GM18519 (cell line): Measurements from ENCODE around the gene SLC29A3.
"Not testable (repeated sequence)": the region's sequence is repeated elsewhere in the genome, so short reads cannot be mapped to it uniquely, and the experiment has no call there.

Source experiments
- ATAC-seq: cut with Tn5 transposase; IDR thresholded peaks from one replicate; pipeline ENCODE4 v1.9.1; 2021; ENCODE audit warnings: mild to moderate bottlenecking, moderate library complexity; ENCODE audit not compliant: unreplicated experiment, low FRiP score

SLC29A3 gene

DNA sequence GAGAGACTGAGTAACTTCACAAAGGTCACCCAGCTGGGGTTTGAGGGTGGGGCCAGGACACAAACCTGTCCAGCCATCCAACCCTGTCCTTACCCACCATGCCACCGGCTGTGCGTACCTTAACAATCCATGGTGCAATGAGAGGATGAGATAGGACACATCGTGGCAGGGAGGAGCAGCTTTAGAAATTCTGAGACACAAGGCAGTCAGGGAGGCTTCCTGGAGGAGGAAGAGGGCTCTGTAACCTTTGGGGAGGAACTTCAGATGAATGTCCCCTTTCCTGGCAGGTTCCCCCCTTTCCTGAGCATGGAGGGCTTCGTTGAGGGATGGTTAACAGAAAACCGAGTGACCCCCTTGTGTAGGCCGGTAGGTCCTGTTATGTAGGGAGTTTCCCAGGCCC, 35.6 kb upstream of the SLC29A3 start:
- no peak for ATAC-seq

DNA sequence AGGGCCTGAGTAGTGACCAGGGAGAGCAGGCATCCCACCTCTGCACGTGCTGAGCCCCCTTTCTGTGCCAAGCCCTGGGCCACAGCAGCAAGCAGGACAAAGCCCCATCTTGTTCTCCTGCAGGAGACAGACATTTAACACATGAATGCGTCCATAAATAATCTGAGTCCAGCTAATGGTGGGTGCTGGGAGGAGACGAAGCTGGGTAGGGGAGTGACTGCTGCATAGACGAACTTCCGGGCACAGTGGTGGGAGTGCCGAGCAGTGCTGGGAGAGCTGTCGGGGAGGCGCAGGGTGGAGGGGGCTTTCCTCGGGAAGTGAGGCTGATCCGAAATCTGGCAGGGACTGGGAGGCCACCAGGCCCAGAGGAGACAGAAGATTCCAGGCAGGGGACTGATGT, 35.2 kb upstream of the SLC29A3 start:
- ATAC-seq: no peak

DNA sequence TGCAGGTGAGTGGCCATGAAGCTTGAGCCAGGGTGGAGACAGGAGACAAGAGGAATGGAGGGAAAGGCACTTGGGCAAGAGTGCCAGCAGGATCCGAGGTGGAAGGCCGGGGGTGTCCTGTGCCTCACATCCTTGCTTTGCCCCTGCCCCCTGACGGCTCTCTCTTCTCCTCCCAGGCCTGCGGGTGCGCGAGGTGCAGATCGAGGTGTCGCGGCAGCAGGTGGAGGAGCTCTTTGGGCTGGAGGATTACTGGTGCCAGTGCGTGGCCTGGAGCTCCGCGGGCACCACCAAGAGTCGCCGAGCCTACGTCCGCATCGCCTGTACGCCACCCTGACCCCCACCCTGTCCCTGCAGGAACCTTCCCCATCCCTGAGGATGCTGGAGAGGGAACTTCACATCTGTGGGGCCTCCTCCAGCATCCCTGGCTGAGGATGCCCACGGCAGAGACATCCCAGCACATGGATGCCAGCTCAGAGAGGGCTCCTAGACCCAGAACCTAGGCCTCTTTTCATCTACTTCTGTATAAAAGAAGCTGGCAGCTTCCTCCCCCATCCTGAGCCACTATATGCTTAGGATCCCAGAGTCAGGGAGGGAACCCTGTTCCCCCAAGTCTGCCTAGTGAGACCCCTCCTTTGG, 34.4 kb upstream of the SLC29A3 start:
- ATAC-seq: no peak

DNA sequence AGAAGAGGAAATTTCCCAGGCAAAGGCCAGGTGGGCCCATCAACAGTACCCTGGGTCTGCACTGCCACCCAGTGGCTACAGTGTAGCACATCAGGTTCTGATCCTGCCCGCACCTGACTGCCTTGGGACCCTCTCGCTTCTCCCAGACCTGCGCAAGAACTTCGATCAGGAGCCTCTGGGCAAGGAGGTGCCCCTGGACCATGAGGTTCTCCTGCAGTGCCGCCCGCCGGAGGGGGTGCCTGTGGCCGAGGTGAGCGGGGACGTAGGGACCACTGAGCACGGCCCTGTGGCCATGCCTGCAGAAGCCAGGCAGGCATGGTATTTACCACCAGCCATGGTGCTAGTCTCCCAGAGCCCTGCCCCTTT, 33.9 kb upstream of the SLC29A3 start:
- no peak for ATAC-seq

DNA sequence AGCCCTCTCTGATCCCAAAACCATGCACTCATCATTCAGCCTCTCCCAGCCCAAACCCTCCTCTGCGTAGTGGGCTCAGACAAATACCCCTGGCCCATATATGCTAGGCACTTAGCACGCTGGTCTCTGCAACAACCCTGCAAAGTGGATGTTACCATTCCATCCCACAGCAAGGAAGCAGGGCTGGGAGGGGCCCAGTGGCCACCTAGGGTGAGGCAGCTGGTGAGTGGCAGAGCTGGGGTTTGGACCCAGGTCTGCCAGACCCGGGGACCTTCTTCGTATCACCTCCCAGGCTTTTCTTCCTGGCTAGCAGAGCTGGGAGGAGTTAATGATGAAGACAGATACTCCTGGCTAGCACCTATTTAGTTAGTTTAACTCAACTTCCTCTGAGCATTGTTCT, 33.1 kb upstream of the SLC29A3 start:
- no peak for ATAC-seq

DNA sequence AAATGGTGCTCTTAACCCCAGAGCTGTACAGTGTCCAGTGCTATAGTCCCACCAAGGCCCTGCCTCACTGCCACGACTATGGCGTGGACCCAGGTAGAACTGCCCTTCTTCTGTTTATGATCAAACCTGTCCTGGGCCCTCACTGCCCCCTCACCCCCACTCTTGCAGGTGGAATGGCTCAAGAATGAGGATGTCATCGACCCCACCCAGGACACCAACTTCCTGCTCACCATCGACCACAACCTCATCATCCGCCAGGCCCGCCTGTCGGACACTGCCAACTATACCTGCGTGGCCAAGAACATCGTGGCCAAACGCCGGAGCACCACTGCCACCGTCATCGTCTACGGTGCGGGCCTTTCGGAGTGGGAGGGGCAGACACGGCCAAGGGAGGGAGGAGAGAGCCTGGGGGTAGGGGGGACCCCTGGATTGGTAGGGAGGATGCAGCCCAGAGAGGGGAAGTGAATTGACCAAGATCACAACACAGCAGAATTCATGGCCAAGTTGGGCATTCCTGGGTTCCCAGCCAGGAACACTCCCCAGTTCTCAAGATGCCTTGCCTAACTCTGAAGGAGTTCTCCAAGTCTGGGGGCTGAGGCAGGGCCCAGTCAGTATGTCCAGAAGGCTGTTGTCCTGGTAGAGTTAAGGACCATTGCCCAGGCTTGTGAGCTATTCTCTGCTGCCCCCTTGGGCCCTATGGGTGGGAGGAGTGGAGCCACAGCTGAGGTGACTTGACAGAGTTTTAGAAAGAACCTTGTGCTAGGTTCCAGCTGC, 32.4 kb upstream of the SLC29A3 start:
- no peak for ATAC-seq

DNA sequence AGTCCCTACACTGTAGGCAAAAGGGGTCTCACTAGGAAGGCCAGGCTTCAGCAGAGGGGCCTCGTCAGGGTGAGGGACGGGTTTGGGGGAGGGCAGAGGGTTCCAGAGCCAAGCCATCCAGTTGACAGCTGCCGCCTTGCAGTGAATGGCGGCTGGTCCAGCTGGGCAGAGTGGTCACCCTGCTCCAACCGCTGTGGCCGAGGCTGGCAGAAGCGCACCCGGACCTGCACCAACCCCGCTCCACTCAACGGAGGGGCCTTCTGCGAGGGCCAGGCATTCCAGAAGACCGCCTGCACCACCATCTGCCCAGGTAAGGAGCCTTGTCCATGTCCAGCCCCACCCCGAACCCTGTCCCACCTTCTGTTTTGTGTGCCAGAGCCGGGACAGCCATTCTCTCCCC, 31.6 kb upstream of the SLC29A3 start:
- no peak for ATAC-seq

DNA sequence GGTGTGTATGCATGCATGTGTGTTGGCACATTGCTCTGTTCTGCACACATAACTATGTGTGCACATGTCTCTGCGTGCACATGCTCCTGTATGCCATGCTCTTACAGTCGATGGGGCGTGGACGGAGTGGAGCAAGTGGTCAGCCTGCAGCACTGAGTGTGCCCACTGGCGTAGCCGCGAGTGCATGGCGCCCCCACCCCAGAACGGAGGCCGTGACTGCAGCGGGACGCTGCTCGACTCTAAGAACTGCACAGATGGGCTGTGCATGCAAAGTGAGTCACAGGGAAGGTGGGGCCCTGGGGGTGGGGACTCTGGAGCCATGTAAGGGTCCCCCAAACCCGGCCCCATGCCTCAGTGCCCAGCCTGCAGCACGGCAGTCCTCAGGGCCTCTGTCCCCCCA, 30.6 kb upstream of the SLC29A3 start:
- no peak for ATAC-seq

DNA sequence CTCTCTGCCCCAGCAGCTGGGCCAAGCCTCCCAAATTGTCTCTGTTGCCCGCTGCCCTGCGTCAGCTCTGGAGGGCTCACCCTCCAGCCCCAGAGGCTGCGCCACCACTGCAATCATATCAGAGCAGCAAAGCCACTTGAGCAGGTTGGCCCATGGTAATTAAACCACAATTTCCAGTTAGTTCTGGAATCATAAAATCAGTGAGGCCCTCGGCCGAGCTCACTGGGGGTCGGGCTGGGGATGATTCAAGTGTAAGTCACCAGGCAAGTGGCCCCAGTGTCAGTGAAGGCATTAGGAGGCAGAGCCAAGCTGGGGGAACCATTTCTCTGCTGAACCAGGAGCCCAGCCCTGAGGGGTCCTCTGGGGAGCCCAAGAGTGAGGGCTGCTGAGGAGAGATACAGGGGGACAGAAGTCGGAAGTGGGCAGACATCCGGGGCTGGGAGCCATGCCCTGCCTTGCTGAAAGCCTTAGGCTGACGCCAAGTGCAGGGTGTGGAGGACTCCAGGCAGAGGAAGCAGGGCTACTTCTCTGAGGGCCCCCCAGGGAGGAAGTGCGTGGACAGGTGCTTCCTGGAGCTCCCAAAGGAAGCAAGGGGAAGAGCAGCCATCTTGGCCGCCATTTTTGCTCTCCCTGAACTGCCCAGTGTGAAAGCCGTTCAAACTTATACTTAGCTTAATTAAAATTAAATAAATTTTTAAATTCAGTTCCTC, 29.5 kb upstream of the SLC29A3 start:
- ATAC-seq: no peak

DNA sequence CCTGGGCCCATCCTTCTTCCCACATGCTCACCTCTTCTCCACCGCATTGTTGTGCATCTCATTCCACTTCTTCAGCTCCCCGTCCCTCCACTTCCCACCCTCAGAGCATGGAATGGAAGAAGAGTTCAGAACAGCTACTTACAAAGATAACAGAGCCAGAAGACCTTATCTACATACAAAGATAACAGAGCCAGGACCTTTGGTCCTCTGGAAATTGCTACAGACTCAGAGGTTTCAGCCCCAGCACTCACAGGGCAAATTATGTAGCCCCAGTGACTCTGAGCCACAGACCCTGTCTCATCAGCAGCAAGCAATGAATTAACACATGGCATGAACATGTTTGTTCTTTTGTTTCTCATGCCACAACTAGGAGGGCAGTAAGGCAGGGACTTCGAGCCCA, 28.7 kb upstream of the SLC29A3 start:
- ATAC-seq: no peak

DNA sequence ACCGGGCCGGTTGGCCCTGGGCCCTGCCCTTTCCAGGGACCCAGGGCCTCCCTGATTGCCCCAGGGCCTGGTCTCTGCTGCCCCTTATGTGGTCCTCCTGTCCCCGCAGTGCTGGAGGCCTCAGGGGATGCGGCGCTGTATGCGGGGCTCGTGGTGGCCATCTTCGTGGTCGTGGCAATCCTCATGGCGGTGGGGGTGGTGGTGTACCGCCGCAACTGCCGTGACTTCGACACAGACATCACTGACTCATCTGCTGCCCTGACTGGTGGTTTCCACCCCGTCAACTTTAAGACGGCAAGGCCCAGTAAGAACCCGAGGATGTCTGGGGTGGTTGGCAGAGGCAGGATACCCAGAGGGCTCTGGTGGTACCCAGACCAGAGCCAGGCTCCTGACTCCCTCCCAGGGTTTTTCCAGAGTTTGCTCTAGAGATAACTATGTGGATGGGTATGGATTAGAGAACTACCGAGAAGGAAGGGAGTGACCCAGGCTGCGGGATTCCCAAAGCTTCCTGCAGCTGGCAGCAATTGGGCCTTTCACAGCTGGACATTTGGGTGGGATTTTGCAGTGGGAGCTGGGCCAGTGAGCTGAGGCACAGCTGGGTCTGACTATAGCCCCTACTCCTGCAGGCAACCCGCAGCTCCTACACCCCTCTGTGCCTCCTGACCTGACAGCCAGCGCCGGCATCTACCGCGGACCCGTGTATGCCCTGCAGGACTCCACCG, 28.1 kb upstream of the SLC29A3 start:
- ATAC-seq: no peak

DNA sequence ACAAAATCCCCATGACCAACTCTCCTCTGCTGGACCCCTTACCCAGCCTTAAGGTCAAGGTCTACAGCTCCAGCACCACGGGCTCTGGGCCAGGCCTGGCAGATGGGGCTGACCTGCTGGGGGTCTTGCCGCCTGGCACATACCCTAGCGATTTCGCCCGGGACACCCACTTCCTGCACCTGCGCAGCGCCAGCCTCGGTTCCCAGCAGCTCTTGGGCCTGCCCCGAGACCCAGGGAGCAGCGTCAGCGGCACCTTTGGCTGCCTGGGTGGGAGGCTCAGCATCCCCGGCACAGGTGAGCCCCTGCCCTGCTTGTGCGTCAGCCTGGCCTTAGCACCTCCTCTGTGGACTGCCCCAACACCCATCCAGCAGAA, 27.5 kb upstream of the SLC29A3 start:
- no peak for ATAC-seq

DNA sequence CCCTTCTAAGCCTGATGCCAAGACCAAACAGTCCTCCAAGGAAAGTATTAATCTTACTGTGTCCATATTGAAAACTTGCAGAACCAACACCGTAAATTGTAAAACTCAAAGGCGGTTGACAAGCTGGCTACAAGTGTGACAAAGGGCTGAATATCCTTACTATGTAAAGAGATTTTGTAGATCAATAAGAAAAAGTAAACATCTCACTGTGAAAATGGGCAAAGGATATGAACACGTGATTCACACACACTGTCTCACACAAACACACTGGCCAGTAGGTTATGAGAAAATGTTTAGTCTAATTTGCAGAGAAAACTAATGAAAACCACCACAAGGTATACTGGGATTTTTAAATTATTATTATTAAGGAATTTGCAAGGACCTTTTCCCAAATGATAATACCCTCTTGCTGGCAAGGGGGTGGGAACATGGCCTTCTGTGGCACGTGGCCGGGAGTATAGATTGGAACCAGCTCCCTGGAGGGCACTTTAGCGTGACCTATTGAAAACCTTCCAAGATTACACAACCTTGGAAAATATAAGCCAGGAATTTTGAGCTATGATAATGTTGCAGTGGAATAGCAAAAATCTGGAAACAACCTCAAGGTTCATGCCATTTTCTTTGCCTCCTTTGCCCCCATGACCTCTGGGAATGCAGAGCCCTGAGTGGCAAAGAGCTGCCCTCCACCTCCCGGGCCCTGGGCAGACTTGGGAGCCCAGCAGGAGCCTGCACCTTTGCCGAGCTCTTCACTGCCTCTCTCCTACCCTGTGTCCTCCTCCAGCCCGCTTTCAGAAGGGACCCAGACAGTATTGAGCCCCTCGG, 26.2 kb upstream of the SLC29A3 start:
- no peak for ATAC-seq

DNA sequence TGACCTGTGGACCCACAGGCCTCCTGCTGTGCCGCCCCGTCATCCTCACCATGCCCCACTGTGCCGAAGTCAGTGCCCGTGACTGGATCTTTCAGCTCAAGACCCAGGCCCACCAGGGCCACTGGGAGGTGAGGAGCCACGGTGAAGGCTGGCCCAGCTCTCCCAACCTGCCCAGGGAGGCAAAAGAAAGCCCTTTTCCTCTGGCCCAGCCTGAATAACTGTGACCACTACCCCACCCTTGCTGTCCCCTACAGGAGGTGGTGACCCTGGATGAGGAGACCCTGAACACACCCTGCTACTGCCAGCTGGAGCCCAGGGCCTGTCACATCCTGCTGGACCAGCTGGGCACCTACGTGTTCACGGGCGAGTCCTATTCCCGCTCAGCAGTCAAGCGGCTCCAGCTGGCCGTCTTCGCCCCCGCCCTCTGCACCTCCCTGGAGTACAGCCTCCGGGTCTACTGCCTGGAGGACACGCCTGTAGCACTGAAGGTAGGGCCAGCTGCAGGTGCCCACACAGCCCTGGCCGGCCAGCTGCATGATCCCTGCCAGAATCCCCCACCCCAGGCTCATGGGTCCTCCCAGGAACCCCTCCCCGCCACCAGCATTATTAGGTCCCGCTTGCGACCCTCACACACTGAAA, 25.5 kb upstream of the SLC29A3 start:
- ATAC-seq: no peak

DNA sequence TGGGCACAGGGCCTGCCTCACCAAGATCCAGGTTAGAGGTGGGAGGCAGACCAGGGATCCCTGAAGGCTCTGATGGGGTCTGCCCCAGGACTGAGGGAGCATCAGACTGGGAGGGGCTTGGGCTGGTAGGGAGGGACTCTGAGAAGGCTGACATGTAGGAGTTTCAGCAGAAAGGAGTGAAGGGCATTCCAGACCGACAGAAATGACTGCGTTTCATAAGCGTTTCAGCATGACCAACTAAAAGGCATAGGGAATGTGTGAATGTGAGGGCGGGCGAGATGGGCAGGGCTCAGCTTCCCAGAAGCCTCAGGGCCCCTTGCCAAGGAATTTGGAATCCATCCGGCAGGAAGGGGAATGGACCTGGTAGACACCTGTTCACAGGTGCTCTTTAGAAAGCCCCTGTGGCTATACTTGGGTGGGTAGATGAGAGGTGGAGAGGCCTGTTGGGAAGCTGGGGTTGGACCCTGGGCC, 24.9 kb upstream of the SLC29A3 start:
- no peak for ATAC-seq

DNA sequence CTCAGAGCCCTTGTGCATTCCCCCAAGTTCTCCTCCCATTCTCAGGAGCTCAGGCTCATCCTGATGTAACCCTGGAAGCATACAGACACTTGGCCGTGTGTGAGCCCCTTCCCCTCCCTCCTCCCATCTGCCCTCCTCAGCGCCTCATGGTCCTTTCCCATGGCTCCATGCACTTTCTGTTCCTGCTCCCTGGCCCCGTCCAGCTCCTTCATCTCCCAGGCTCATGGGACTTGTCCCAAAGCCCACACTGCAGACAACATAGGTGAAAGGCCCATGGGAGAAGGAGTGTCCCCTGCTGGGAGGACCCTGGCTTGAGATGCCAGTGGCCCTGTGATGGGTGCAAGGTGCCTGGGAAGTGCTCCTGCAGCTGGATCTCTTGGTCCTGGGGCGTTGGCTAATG, 24.2 kb upstream of the SLC29A3 start:
- ATAC-seq: no peak

DNA sequence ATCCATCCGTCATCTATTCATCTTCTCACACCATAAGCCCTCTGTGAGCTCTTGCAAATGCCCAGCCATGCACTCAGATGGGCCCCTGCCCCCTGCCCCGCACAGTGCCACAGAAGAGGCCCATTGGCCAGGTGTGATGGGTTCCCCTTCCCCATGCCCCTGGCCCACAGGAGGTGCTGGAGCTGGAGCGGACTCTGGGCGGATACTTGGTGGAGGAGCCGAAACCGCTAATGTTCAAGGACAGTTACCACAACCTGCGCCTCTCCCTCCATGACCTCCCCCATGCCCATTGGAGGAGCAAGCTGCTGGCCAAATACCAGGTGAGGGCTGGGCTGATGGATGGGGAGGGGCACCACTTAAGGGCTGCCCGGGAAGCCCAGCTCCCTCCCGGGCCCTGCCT, 23.4 kb upstream of the SLC29A3 start:
- ATAC-seq: no peak

DNA sequence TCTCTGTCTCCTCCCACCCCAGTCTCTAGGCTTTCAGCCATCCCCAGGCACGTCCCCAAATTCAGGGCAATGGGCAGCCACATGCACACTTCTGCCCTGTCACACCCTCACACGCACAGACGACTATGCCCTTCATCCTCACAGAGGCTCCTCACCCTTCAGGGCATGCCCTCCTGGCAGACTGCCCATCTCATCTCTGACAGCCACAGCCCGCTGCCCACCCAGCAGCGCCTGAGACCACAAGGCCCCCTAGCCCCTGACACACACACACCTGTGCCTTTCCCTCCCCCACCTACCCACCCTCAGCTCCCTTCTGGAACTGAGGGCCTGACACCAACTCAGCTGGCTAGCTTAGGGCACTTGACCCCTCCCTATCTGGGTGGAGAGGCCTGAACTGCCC, 23.0 kb upstream of the SLC29A3 start:
- ATAC-seq: no peak

DNA sequence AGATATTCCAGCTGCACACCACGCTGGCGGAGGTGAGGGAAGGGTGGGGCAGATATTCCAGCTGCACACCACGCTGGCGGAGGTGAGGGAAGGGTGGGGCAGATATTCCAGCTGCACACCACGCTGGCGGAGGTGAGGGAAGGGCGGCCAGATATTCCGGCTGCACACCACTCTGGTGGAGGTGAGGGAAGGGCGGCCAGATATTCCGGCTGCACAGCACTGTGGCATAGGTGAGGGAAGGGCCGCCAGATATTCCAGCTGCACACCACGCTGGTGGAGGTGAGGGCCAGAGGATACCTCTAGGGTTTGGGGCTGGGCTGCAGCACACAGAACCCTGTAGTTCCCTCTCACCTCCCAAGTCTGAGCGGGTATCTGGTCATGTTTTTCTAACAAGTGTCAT, 22.2 kb upstream of the SLC29A3 start:
- not testable (repeated sequence) for ATAC-seq

DNA sequence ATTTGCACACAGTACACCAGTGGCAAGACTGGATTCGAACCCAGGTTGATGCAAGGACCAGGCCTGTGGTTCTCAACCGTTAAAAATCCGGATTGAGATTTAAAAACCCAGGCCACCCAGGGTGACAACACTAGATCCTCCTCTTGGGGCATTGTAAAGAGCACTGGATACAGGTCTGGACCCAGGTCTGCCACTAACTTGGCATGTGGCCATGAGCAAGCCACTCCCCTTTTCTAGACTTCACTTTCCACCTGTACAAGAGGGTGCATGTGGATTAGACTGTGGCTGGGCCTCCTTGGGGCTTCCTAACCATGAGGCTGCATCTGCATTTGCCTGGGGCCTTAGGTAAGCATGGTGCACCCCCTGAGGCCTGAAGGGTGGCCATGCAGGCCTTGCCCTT, 21.7 kb upstream of the SLC29A3 start:
- no peak for ATAC-seq
